H1 (cell line): ENCODE results near the gene ELMOD1. TPM values are rescaled to one million over a fixed set of nuclear protein-coding genes. Genes with fewer than 3 reads are reported as not detected.

ENCODE experiments used
- ATF3 ChIP-seq: IDR thresholded peaks from 2 replicates; pipeline ENCODE4 v1.6.1; 2011; ENCODE audit warnings: low read depth, mild to moderate bottlenecking, low read length; ENCODE audit not compliant: insufficient read depth
- CREB1 ChIP-seq: IDR thresholded peaks from 2 replicates; pipeline ENCODE4 v1.6.1; 2012; ENCODE audit warnings: inconsistent platforms
- EP300 ChIP-seq, 2 experiments: IDR thresholded peaks; 1 replicate in 1 of 2; 2 replicates in 1 of 2; pipeline ENCODE4 v1.6.1; 2011 to 2012; ENCODE audit warnings: low read depth in 2 of 2, low read length in 2 of 2, mild to moderate bottlenecking in 2 of 2, borderline replicate concordance in 1 of 2, inconsistent platforms in 1 of 2, moderate library complexity in 1 of 2
- JUN ChIP-seq: IDR thresholded peaks from 2 replicates; pipeline ENCODE4 v1.6.1; 2011; ENCODE audit warnings: low read depth, mild to moderate bottlenecking, improper control_type of control experiment, low read length
- MAFK ChIP-seq: IDR thresholded peaks from 2 replicates; pipeline ENCODE4 v1.6.1; 2012; ENCODE audit warnings: low read depth, mild to moderate bottlenecking, improper control_type of control experiment, low read length
- SP1 ChIP-seq: IDR thresholded peaks from 2 replicates; pipeline ENCODE4 v1.6.1; 2011; ENCODE audit warnings: low read depth, low read length
- polyA plus RNA-seq, 7 experiments: library from polyadenylated mRNA; depleted of rRNA in 3 of 7; stranded (reverse) in 5 of 7; unstranded in 2 of 7; fragments of >200 nt in 5 of 7; fragments of 200-250 nt in 2 of 7; gene quantifications; 1 replicate in 5 of 7; 2 replicates in 1 of 7; 4 replicates in 1 of 7; pipeline versions ENCODE4 v1.2.1 to v1.2.3, GENCODE V29; 2011 to 2013; ENCODE audit warnings: missing spikeins in 2 of 7, mixed read lengths in 2 of 7
- total RNA-seq: library from RNA; stranded (reverse); fragmentation: NEBNext Ultra II Directional; extraction: Animal tissue kit (Norgen Biotek cat#: 25700); gene quantifications from 2 replicates; pipeline ENCODE4 v1.2.1, GENCODE V29; 2021
- TF ChIP-seq, protein P1 (sequence below): IDR thresholded peaks from 2 replicates; pipeline ENCODE4 v1.6.1; 2011; ENCODE audit warnings: low read length, improper control_type of control experiment

The ELMOD1 gene
- total and polyA plus RNA-seq, 2 of the 8 experiments (the other 6 are each of a cell fraction or from before 2014, with no cell fraction given), result 0.47 to 1.6 TPM

DNA sequence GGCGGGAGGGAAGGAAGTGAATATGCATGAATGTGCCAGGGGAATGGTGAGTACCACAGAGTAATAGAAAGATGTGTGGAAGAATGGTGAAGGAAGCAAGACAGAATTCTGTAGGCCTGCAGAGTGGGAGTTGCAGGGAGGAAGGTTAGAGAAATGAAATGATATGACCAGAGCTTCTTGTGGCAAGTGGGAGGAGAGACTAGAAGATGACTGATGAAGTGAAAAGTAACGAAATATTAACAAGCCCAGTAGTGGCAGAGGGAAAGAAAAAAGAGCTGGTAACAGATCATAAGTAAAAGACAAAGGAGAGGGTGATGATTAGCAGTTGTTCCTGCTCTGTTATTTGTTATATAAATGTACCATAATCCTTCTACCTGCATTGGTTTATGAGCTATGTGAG lies 24.4 kb upstream of the ELMOD1 start (continued):
- TF ChIP-seq EP300 (IDR thresholded peaks at IDR 0.05; ENCODE audit: borderline replicate concordance in 1 of 2, low read depth in 2 of 2, low read length in 2 of 2) (no peak), SP1 (no peak), MAFK (no peak), ATF3 (no peak), JUN (no peak), CREB1 (no peak)
- TF ChIP-seq, protein P1, sequence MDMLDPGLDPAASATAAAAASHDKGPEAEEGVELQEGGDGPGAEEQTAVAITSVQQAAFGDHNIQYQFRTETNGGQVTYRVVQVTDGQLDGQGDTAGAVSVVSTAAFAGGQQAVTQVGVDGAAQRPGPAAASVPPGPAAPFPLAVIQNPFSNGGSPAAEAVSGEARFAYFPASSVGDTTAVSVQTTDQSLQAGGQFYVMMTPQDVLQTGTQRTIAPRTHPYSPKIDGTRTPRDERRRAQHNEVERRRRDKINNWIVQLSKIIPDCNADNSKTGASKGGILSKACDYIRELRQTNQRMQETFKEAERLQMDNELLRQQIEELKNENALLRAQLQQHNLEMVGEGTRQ, result no peak
- TF ChIP-seq, all 59 proteins: peak for 0
